Stimulated activated CD8-positive, alpha-beta memory T cell treated with anti-CD3 and anti-CD28 coated beads, Interleukin-12 subunit alpha, Interleukin-12 subunit beta, amount 100 ng/mL, for 24 hours (primary cell): Measurements from ENCODE around the gene GEMIN2.
A peak's percentile ranks its signal among the peaks of the same experiment; 100 is the strongest.
"Not testable (repeated sequence)": the region's sequence is repeated elsewhere in the genome, so short reads cannot be mapped to it uniquely, and the experiment has no call there.

Experiments
- DNase-seq: peaks from one replicate; pipeline ENCODE4 v3.0.0-alpha.2; 2020; ENCODE audit errors: extremely low read depth

Gene GEMIN2

GRCh38 chr14:39109893-39110715 is 4.0 kb upstream of the GEMIN2 start:
- DNase-seq = no peak

GRCh38 chr14:39113685-39114072 is 444 bp upstream of the GEMIN2 start:
- no peak for DNase-seq

GRCh38 chr14:39122330-39123138 is 8.4 kb downstream of the GEMIN2 start:
- DNase-seq = no peak

- DNase-seq = not testable (repeated sequence)
Measured at GRCh38 chr14:39137835-39138234, 23.7 kb downstream of the GEMIN2 start.

- no peak for DNase-seq
Measured at GRCh38 chr14:39138440-39138839, 24.3 kb downstream of the GEMIN2 start.

- no peak for DNase-seq
Measured at GRCh38 chr14:39140170-39140569, 26.0 kb downstream of the GEMIN2 start.

GRCh38 chr14:39141623-39142022 is 27.5 kb downstream of the GEMIN2 start:
- not testable (repeated sequence) for DNase-seq

GRCh38 chr14:39143226-39143625 is 29.1 kb downstream of the GEMIN2 start:
- not testable (repeated sequence) for DNase-seq

GRCh38 chr14:39145266-39145966 is 31.3 kb downstream of the GEMIN2 start:
- DNase-seq = no peak

GRCh38 chr14:39154594-39155189 is 40.6 kb downstream of the GEMIN2 start:
- no peak for DNase-seq

GRCh38 chr14:39157491-39157890 is 43.4 kb downstream of the GEMIN2 start:
- no peak for DNase-seq

GRCh38 chr14:39158222-39158858 is 44.2 kb downstream of the GEMIN2 start:
- DNase-seq = no peak

GRCh38 chr14:39160494-39160893 is 46.4 kb downstream of the GEMIN2 start:
- no peak for DNase-seq

GRCh38 chr14:39167797-39168320 is 53.7 kb downstream of the GEMIN2 start:
- not testable (repeated sequence) for DNase-seq

GRCh38 chr14:39168591-39168990 is 54.5 kb downstream of the GEMIN2 start:
- DNase-seq = no peak

- no peak for DNase-seq
Measured at GRCh38 chr14:39169541-39169900, 55.4 kb downstream of the GEMIN2 start.

- DNase-seq = no peak
Measured at GRCh38 chr14:39173198-39173597, 59.1 kb downstream of the GEMIN2 start.

GRCh38 chr14:39174560-39175444 is 60.7 kb downstream of the GEMIN2 start, which contains the start of gene PNN:
PNN (plus strand) TSS chr14:39175254; CDS start chr14:39175280, 26 bp downstream.
- DNase-seq = peak; percentile 91

GRCh38 chr14:39175445-39176262 is 61.5 kb downstream of the GEMIN2 start:
- DNase-seq = no peak
